ENCODE results near the gene CCSER1. TPM values are rescaled to one million over a fixed set of nuclear protein-coding genes. Genes with fewer than 3 reads are reported as not detected.

CCSER1 gene
- total RNA-seq, 1 experiment from 2014 or later: 1.5 TPM

- DNase-seq (ENCODE audit: low spot score): peak; percentile 34
Observed at GRCh38 chr4:90943311-90943710, 816.1 kb downstream of the CCSER1 start.

- no peak for DNase-seq (ENCODE audit: low spot score)
Observed at GRCh38 chr4:90946945-90947344, 819.8 kb downstream of the CCSER1 start.

GRCh38 chr4:90950385-90950841, 823.2 kb downstream of the CCSER1 start:
- peak; percentile 8 for DNase-seq (ENCODE audit: low spot score)

- DNase-seq (ENCODE audit: low spot score): peak; percentile 93
Observed at GRCh38 chr4:90951037-90951436, 823.8 kb downstream of the CCSER1 start.

- DNase-seq (ENCODE audit: low spot score): peak; percentile 97
Observed at GRCh38 chr4:90958256-90958895, 831.2 kb downstream of the CCSER1 start.

- DNase-seq (ENCODE audit: low spot score): no peak
Observed at GRCh38 chr4:90960433-90960832, 833.2 kb downstream of the CCSER1 start.

- DNase-seq (ENCODE audit: low spot score): no peak
Observed at GRCh38 chr4:90960840-90961239, 833.6 kb downstream of the CCSER1 start.

GRCh38 chr4:90970021-90970420, 842.8 kb downstream of the CCSER1 start:
- no peak for DNase-seq (ENCODE audit: low spot score)

GRCh38 chr4:90977726-90978125, 850.5 kb downstream of the CCSER1 start:
- no peak for DNase-seq (ENCODE audit: low spot score)

- DNase-seq (ENCODE audit: low spot score): no peak
Observed at GRCh38 chr4:90979556-90979955, 852.4 kb downstream of the CCSER1 start.

- DNase-seq (ENCODE audit: low spot score): no peak
Observed at GRCh38 chr4:90982813-90983212, 855.6 kb downstream of the CCSER1 start.

- DNase-seq (ENCODE audit: low spot score): no peak
Observed at GRCh38 chr4:90990284-90990683, 863.1 kb downstream of the CCSER1 start.

GRCh38 chr4:90992213-90992612, 865.0 kb downstream of the CCSER1 start:
- DNase-seq (ENCODE audit: low spot score): no peak

- DNase-seq (ENCODE audit: low spot score): no peak
Observed at GRCh38 chr4:90994851-90995574, 867.8 kb downstream of the CCSER1 start.

GRCh38 chr4:90995996-90996395, 868.8 kb downstream of the CCSER1 start:
- DNase-seq (ENCODE audit: low spot score): no peak

- DNase-seq (ENCODE audit: low spot score): no peak
Observed at GRCh38 chr4:90996813-90997212, 869.6 kb downstream of the CCSER1 start.

GRCh38 chr4:91015861-91016260, 888.7 kb downstream of the CCSER1 start:
- no peak for DNase-seq (ENCODE audit: low spot score)

- DNase-seq (ENCODE audit: low spot score): no peak
Observed at GRCh38 chr4:91019513-91019912, 892.3 kb downstream of the CCSER1 start.

GRCh38 chr4:91025241-91026148, 898.3 kb downstream of the CCSER1 start:
- no peak for DNase-seq (ENCODE audit: low spot score)

GRCh38 chr4:91028228-91028627, 901.0 kb downstream of the CCSER1 start:
- no peak for DNase-seq (ENCODE audit: low spot score)

GRCh38 chr4:91031761-91032160, 904.6 kb downstream of the CCSER1 start:
- DNase-seq (ENCODE audit: low spot score): no peak

GRCh38 chr4:91032725-91033445, 905.7 kb downstream of the CCSER1 start:
- no peak for DNase-seq (ENCODE audit: low spot score)
